Endothelial cell of umbilical vein (primary cell): ENCODE results near the gene C1orf116. TPM values are rescaled to one million over a fixed set of nuclear protein-coding genes. Genes with fewer than 3 reads are reported as not detected.

Source experiments
- BruUV-seq: library from RNA; stranded (reverse); fragments of 400-500 nt; replicated peaks from 2 replicates; lab custom pipeline; 2021; lab: Mats Ljungman, UMichigan
- CTCF ChIA-PET: fragments of 300-600, 350-600 bp; sonication (Branson Sonifier 250); formaldehyde crosslinking; loops from one replicate; lab custom pipeline; 2021; ENCODE audit warnings: antibody characterized with exemption, inconsistent platforms; lab: Charles Lee
- POLR2A ChIA-PET: fragments of 300-600, 350-600 bp; sonication (Branson Sonifier 250); formaldehyde crosslinking; loops from one replicate; lab custom pipeline; 2021; ENCODE audit warnings: antibody characterized with exemption, inconsistent platforms; lab: Charles Lee
- DNase-seq: peaks from one replicate; pipeline ENCODE4 v3.0.0-alpha.2; 2011; ENCODE audit warnings: low read depth, low spot score
- FAIRE-seq: peaks from 2 replicates; lab custom pipeline; 2011; peaks lifted over from hg19 to GRCh38; lab: Jason Lieb, UNC
- H2AFZ ChIP-seq: 2 replicates; pipeline ENCODE4 v1.6.0; 2012; ENCODE audit warnings: low read depth, low read length, control low read depth, inconsistent platforms
- H3K27ac ChIP-seq: 2 replicates; pipeline ENCODE4 v1.5.1; 2011; ENCODE audit warnings: low read depth, mild to moderate bottlenecking, control low read depth, low read length, moderate library complexity; ENCODE audit not compliant: insufficient read depth
- H3K27me3 ChIP-seq, 2 experiments: 2 replicates each; pipeline versions ENCODE4 v1.6.0 to v1.6.1; 2011; ENCODE audit warnings: low read length in 2 of 2, mixed read lengths in 1 of 2; ENCODE audit not compliant: control insufficient read depth in 2 of 2, insufficient read depth in 2 of 2
- H3K36me3 ChIP-seq, 2 experiments: 2 replicates in 1 of 2; 3 replicates in 1 of 2; pipeline ENCODE4 v1.5.1; 2011; ENCODE audit warnings: low read length in 2 of 2, mild to moderate bottlenecking in 1 of 2, moderate library complexity in 1 of 2; ENCODE audit not compliant: control insufficient read depth in 2 of 2, insufficient read depth in 2 of 2; ENCODE audit errors: extremely low read depth in 1 of 2
- H3K4me1 ChIP-seq: 3 replicates; pipeline ENCODE4 v1.5.1; 2011; ENCODE audit warnings: mild to moderate bottlenecking, low read length; ENCODE audit not compliant: control insufficient read depth, insufficient read depth; ENCODE audit errors: extremely low read depth
- H3K4me2 ChIP-seq: 2 replicates; pipeline ENCODE4 v1.6.1; 2011; ENCODE audit warnings: low read length, control low read depth, mixed read lengths; ENCODE audit not compliant: insufficient read depth
- H3K4me3 ChIP-seq, 3 experiments: fragments of 200-600 bp in 1 of 3; sonication (generic), shearing (Covaris generic) in 1 of 3; replicated peaks in 1 of 3; 2 replicates each; pipeline ENCODE4 v1.5.1; 2011 to 2016; ENCODE audit warnings: control low read depth in 3 of 3, low read length in 3 of 3, mild to moderate bottlenecking in 2 of 3, inconsistent platforms in 1 of 3, low read depth in 1 of 3, moderate library complexity in 1 of 3; ENCODE audit not compliant: insufficient read depth in 1 of 3
- H3K79me2 ChIP-seq: 2 replicates; pipeline ENCODE4 v1.6.0; 2012; ENCODE audit warnings: low read length, inconsistent platforms; ENCODE audit not compliant: control insufficient read depth, insufficient read depth
- H3K9ac ChIP-seq: replicated peaks from 2 replicates; pipeline ENCODE3; 2011; ENCODE audit warnings: low read length, control low read depth; ENCODE audit not compliant: insufficient read depth; ENCODE audit errors: extremely low read depth
- H3K9me1 ChIP-seq: replicated peaks from 3 replicates; pipeline ENCODE4 v1.6.0; 2011; ENCODE audit warnings: mild to moderate bottlenecking, low read length; ENCODE audit not compliant: control insufficient read depth, insufficient read depth; ENCODE audit errors: extremely low read depth
- H3K9me3 ChIP-seq: replicated peaks from 2 replicates; pipeline ENCODE4 v1.5.1; 2012; ENCODE audit warnings: low read length, inconsistent platforms; ENCODE audit not compliant: control insufficient read depth, insufficient read depth
- H4K20me1 ChIP-seq: replicated peaks from 2 replicates; pipeline ENCODE3; 2011; ENCODE audit warnings: mild to moderate bottlenecking, low read length; ENCODE audit not compliant: control insufficient read depth, insufficient read depth; ENCODE audit errors: extremely low read depth
- EZH2 ChIP-seq: IDR thresholded peaks from 2 replicates; pipeline ENCODE4 v1.6.1; 2012; ENCODE audit warnings: borderline replicate concordance, low read depth, mild to moderate bottlenecking, moderate library complexity, low read length, inconsistent platforms; ENCODE audit not compliant: severe bottlenecking
- GATA2 ChIP-seq: IDR thresholded peaks from 2 replicates; pipeline ENCODE4 v1.7.0; 2011; ENCODE audit warnings: low read depth, mild to moderate bottlenecking, moderate library complexity, mixed read lengths, low read length; ENCODE audit not compliant: insufficient read length, insufficient read depth
- JUN ChIP-seq: IDR thresholded peaks from 2 replicates; pipeline ENCODE4 v1.6.1; 2011; ENCODE audit warnings: borderline replicate concordance, low read depth; ENCODE audit not compliant: insufficient read length, insufficient read depth
- POLR2A ChIP-seq: IDR thresholded peaks from 2 replicates; pipeline ENCODE4 v1.6.1; 2012; ENCODE audit warnings: low read depth, mild to moderate bottlenecking, control low read depth, low read length
- POLR2AphosphoS5 ChIP-seq: IDR thresholded peaks from 2 replicates; pipeline ENCODE4 v1.6.1; 2012; ENCODE audit warnings: low read depth, mild to moderate bottlenecking, control low read depth, low read length, moderate library complexity; ENCODE audit not compliant: insufficient read depth
- dilution Hi-C: fragments of 300-500 bp; cut with MboI; formaldehyde crosslinking; loops from one replicate; pipeline ENCODE4 v1.15.0; 2019; ENCODE audit warnings: low sequenced_read_pairs; ENCODE audit not compliant: extremely low pct_ligation_motif_present
- intact Hi-C: fragments of 100-400 bp; cut with micrococcal nuclease; formaldehyde crosslinking; loops from one replicate; pipeline ENCODE4 v1.10.0; 2022
- polyA plus RNA-seq, 4 experiments: library from polyadenylated mRNA; depleted of rRNA in 3 of 4; stranded (reverse) in 3 of 4; unstranded in 1 of 4; fragments of >200 nt; gene quantifications; 2 replicates each; pipeline versions ENCODE4 v1.2.1 to v1.2.3, GENCODE V29; 2011 to 2012; ENCODE audit warnings: missing spikeins in 1 of 4
- total RNA-seq: library from RNA; stranded (reverse); gene quantifications from 2 replicates; pipeline ENCODE4 v1.2.3, GENCODE V29; 2021
- TF ChIP-seq, protein P1 (sequence below): IDR thresholded peaks from 2 replicates; pipeline ENCODE4 v1.6.1; 2011; ENCODE audit not compliant: insufficient read depth, insufficient read length

The C1orf116 gene
- total and polyA plus RNA-seq, 2 donors (not counting 3 experiments of a cell fraction or from before 2014, with no cell fraction given) = 0.07 TPM; not detected in 1

DNA sequence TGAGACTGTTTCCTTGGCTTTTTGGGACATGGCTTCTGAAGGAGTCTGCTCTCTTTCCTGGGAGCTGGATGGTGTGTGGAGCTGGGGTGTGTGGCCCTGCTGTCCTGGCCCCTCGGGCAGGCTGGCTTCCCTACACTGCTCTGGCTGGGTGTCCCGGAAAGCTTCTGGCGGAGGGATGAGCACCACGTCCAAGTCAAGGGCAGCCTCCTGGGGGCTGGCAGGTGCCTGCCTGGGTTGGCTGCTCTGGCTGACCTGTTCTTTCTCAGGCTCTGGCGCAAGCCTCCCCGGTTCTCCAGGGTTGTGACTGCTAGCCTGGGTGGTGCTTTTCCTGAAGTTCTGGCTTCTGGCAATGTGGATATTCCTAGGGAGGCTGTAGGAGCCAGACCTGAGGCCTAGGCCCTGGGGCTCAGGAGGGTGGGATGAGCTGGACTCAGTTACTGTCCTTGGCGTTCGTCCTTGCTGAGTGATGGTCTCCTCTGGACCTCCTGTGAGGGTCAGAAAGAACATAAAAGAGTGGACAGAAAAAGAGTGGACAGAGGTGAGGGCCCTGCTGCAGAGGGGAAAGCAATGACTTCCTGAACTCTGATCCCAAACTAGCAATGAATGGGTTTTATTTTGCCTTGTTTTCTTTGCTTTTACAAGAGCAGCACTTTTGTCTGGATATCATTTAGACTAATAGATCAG is 9.4 kb downstream of the C1orf116 start:
- POLR2A ChIA-PET = no interaction called here
- TF ChIP-seq JUN = no peak
- TF ChIP-seq, protein P1, sequence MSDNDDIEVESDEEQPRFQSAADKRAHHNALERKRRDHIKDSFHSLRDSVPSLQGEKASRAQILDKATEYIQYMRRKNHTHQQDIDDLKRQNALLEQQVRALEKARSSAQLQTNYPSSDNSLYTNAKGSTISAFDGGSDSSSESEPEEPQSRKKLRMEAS = no peak
- no peak for TF ChIP-seq GATA2
- no peak for TF ChIP-seq POLR2A
- no peak for TF ChIP-seq POLR2AphosphoS5
- no peak for TF ChIP-seq EZH2
- no TSS peak for BruUV-seq
- CTCF ChIA-PET = interaction anchor here (0.7 to 2.2 kb wide), 4 partner anchors 18 to 477 kb away, joined by 3 to 7 read pairs (median 4); no protein-coding TSS in a partner anchor
- dilution Hi-C loops (no loop called here), intact Hi-C loops (no loop called here)
- Histone ChIP-seq H3K27ac (no peak overlapping the region), H2AFZ (no peak overlapping the region), H3K36me3 (no peaks in the 10 kb centered on the region), H3K79me2 (no peaks in the 10 kb centered on the region), H3K4me3 (no peak overlapping the region), H3K9ac (no peak overlapping the region), H3K4me1 (no peaks in the 10 kb centered on the region), H3K4me2 (no peak overlapping the region), H4K20me1 (no peaks in the 10 kb centered on the region), H3K9me3 (no peaks in the 10 kb centered on the region), H3K27me3 (no peaks in the 10 kb centered on the region), H3K9me1 (no peaks in the 10 kb centered on the region)
- DNase-seq = no peak
- FAIRE-seq = no peak
